Measurements from ENCODE around the gene UGT2B7.

DNA sequence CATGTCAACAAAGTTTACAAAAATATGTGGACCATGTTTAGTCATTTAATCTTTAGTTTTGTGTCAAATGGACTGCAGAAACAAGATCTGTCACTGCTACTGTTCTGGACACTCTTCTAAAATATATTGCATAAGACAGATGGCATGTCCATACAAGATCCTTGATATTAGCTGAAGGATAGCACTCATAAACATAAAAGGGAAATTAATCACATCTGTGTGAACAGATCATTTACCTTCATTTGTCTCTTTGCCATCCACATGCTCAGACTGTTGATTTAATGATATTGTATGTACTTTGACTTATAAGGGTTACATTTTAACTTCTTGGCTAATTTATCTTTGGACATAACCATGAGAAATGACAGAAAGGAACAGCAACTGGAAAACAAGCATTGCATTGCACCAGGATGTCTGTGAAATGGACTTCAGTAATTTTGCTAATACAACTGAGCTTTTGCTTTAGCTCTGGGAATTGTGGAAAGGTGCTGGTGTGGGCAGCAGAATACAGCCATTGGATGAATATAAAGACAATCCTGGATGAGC lies at the start of gene UGT2B7:
- TF ChIP-seq, protein P1, sequence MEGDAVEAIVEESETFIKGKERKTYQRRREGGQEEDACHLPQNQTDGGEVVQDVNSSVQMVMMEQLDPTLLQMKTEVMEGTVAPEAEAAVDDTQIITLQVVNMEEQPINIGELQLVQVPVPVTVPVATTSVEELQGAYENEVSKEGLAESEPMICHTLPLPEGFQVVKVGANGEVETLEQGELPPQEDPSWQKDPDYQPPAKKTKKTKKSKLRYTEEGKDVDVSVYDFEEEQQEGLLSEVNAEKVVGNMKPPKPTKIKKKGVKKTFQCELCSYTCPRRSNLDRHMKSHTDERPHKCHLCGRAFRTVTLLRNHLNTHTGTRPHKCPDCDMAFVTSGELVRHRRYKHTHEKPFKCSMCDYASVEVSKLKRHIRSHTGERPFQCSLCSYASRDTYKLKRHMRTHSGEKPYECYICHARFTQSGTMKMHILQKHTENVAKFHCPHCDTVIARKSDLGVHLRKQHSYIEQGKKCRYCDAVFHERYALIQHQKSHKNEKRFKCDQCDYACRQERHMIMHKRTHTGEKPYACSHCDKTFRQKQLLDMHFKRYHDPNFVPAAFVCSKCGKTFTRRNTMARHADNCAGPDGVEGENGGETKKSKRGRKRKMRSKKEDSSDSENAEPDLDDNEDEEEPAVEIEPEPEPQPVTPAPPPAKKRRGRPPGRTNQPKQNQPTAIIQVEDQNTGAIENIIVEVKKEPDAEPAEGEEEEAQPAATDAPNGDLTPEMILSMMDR (conservative IDR thresholded peaks at IDR 0.05; ENCODE audit: low read depth in 2 of 2) = no peak
- TF ChIP-seq, protein P2, sequence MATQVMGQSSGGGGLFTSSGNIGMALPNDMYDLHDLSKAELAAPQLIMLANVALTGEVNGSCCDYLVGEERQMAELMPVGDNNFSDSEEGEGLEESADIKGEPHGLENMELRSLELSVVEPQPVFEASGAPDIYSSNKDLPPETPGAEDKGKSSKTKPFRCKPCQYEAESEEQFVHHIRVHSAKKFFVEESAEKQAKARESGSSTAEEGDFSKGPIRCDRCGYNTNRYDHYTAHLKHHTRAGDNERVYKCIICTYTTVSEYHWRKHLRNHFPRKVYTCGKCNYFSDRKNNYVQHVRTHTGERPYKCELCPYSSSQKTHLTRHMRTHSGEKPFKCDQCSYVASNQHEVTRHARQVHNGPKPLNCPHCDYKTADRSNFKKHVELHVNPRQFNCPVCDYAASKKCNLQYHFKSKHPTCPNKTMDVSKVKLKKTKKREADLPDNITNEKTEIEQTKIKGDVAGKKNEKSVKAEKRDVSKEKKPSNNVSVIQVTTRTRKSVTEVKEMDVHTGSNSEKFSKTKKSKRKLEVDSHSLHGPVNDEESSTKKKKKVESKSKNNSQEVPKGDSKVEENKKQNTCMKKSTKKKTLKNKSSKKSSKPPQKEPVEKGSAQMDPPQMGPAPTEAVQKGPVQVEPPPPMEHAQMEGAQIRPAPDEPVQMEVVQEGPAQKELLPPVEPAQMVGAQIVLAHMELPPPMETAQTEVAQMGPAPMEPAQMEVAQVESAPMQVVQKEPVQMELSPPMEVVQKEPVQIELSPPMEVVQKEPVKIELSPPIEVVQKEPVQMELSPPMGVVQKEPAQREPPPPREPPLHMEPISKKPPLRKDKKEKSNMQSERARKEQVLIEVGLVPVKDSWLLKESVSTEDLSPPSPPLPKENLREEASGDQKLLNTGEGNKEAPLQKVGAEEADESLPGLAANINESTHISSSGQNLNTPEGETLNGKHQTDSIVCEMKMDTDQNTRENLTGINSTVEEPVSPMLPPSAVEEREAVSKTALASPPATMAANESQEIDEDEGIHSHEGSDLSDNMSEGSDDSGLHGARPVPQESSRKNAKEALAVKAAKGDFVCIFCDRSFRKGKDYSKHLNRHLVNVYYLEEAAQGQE (IDR thresholded peaks at IDR 0.05; ENCODE audit: unreplicated experiment) = no peak
- TF ChIP-seq POLR2AphosphoS5 (IDR thresholded peaks at IDR 0.05; ENCODE audit: low read depth) (no peak), CREB1 (CRISPR knock-in tag; IDR thresholded peaks at IDR 0.05; ENCODE audit: low read depth) (no peak), EZH2 (IDR thresholded peaks at IDR 0.05; ENCODE audit: low read depth, unreplicated experiment) (no peak), ZNF331 (CRISPR knock-in tag; IDR thresholded peaks at IDR 0.05; ENCODE audit: low read depth) (no peak), EZH2phosphoT487 (IDR thresholded peaks at IDR 0.05; ENCODE audit: unreplicated experiment) (no peak), JUNB (IDR thresholded peaks at IDR 0.05; ENCODE audit: unreplicated experiment) (no peak), NANOG (IDR thresholded peaks at IDR 0.05; ENCODE audit: borderline replicate concordance) (no peak), ZNF114 (CRISPR knock-in tag; IDR thresholded peaks at IDR 0.05) (no peak)
- TF ChIP-seq, protein P3, sequence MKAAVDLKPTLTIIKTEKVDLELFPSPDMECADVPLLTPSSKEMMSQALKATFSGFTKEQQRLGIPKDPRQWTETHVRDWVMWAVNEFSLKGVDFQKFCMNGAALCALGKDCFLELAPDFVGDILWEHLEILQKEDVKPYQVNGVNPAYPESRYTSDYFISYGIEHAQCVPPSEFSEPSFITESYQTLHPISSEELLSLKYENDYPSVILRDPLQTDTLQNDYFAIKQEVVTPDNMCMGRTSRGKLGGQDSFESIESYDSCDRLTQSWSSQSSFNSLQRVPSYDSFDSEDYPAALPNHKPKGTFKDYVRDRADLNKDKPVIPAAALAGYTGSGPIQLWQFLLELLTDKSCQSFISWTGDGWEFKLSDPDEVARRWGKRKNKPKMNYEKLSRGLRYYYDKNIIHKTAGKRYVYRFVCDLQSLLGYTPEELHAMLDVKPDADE (IDR thresholded peaks at IDR 0.05) = no peak
- TF ChIP-seq, protein P4, sequence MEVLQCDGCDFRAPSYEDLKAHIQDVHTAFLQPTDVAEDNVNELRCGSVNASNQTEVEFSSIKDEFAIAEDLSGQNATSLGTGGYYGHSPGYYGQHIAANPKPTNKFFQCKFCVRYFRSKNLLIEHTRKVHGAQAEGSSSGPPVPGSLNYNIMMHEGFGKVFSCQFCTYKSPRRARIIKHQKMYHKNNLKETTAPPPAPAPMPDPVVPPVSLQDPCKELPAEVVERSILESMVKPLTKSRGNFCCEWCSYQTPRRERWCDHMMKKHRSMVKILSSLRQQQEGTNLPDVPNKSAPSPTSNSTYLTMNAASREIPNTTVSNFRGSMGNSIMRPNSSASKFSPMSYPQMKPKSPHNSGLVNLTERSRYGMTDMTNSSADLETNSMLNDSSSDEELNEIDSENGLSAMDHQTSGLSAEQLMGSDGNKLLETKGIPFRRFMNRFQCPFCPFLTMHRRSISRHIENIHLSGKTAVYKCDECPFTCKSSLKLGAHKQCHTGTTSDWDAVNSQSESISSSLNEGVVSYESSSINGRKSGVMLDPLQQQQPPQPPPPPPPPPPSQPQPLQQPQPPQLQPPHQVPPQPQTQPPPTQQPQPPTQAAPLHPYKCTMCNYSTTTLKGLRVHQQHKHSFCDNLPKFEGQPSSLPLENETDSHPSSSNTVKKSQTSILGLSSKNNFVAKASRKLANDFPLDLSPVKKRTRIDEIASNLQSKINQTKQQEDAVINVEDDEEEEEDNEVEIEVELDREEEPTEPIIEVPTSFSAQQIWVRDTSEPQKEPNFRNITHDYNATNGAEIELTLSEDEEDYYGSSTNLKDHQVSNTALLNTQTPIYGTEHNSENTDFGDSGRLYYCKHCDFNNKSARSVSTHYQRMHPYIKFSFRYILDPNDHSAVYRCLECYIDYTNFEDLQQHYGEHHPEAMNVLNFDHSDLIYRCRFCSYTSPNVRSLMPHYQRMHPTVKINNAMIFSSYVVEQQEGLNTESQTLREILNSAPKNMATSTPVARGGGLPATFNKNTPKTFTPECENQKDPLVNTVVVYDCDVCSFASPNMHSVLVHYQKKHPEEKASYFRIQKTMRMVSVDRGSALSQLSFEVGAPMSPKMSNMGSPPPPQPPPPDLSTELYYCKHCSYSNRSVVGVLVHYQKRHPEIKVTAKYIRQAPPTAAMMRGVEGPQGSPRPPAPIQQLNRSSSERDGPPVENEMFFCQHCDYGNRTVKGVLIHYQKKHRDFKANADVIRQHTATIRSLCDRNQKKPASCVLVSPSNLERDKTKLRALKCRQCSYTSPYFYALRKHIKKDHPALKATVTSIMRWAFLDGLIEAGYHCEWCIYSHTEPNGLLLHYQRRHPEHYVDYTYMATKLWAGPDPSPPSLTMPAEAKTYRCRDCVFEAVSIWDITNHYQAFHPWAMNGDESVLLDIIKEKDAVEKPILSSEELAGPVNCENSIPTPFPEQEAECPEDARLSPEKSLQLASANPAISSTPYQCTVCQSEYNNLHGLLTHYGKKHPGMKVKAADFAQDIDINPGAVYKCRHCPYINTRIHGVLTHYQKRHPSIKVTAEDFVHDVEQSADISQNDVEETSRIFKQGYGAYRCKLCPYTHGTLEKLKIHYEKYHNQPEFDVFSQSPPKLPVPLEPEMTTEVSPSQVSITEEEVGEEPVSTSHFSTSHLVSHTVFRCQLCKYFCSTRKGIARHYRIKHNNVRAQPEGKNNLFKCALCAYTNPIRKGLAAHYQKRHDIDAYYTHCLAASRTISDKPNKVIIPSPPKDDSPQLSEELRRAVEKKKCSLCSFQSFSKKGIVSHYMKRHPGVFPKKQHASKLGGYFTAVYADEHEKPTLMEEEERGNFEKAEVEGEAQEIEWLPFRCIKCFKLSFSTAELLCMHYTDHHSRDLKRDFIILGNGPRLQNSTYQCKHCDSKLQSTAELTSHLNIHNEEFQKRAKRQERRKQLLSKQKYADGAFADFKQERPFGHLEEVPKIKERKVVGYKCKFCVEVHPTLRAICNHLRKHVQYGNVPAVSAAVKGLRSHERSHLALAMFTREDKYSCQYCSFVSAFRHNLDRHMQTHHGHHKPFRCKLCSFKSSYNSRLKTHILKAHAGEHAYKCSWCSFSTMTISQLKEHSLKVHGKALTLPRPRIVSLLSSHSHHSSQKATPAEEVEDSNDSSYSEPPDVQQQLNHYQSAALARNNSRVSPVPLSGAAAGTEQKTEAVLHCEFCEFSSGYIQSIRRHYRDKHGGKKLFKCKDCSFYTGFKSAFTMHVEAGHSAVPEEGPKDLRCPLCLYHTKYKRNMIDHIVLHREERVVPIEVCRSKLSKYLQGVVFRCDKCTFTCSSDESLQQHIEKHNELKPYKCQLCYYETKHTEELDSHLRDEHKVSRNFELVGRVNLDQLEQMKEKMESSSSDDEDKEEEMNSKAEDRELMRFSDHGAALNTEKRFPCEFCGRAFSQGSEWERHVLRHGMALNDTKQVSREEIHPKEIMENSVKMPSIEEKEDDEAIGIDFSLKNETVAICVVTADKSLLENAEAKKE (CRISPR knock-in tag; IDR thresholded peaks at IDR 0.05) = no peak

Measured in GM23338 (cell line).